Measurements from ENCODE around the gene PIK3IP1.

PIK3IP1 gene

DNA sequence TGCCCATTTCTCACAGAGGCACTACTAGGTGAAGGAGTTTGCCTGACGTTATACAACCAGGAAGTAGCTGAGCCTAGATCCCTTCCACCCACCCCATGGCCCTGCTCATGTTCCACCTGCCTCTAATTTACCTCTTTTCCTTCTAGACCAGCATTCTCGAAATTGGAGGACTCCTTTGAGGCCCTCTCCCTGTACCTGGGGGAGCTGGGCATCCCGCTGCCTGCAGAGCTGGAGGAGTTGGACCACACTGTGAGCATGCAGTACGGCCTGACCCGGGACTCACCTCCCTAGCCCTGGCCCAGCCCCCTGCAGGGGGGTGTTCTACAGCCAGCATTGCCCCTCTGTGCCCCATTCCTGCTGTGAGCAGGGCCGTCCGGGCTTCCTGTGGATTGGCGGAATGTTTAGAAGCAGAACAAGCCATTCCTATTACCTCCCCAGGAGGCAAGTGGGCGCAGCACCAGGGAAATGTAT, 14.1 kb downstream of the PIK3IP1 start:
- no peak for FAIRE-seq

DNA sequence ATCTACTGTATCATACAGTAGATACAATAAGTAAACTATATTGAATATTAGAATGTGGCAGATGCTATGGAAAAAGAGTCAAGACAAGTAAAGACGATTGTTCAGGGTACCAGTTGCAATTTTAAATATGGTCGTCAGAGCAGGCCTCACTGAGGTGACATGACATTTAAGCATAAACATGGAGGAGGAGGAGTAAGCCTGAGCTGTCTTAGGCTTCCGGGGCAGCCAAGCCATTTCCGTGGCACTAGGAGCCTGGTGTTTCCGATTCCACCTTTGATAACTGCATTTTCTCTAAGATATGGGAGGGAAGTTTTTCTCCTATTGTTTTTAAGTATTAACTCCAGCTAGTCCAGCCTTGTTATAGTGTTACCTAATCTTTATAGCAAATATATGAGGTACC, 14.5 kb downstream of the PIK3IP1 start:
- no peak for FAIRE-seq

DNA sequence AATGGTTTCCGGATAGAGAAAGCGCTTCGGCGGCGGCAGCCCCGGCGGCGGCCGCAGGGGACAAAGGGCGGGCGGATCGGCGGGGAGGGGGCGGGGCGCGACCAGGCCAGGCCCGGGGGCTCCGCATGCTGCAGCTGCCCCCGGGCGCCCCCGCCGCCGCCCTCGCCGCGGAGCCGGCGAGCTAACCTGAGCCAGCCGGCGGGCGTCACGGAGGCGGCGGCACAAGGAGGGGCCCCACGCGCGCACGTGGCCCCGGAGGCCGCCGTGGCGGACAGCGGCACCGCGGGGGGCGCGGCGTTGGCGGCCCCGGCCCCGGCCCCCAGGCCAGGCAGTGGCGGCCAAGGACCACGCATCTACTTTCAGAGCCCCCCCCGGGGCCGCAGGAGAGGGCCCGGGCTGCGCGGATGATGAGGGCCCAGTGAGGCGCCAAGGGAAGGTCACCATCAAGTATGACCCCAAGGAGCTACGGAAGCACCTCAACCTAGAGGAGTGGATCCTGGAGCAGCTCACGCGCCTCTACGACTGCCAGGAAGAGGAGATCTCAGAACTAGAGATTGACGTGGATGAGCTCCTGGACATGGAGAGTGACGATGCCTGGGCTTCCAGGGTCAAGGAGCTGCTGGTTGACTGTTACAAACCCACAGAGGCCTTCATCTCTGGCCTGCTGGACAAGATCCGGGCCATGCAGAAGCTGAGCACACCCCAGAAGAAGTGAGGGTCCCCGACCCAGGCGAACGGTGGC, 15.7 kb downstream of the PIK3IP1 start:
- no peak for FAIRE-seq

DNA sequence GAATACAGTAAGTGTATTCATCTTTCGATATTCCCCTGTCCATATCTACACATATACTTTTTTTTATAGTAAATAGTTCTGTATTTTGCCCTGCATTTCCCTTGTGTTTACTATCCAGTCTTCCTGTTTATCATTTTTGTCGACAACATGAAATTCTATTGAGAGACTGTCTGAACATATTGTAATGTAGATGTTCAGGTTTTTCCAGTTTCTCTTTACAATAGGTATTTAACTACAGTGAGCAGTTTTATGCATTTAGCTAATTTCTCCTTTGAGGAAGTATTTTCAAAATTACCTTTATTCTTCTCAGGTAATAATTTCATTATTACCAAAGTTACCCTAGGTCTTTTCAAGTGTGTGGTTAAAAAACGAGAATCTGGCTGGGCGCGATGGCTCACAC, 16.7 kb downstream of the PIK3IP1 start:
- FAIRE-seq, result no peak

DNA sequence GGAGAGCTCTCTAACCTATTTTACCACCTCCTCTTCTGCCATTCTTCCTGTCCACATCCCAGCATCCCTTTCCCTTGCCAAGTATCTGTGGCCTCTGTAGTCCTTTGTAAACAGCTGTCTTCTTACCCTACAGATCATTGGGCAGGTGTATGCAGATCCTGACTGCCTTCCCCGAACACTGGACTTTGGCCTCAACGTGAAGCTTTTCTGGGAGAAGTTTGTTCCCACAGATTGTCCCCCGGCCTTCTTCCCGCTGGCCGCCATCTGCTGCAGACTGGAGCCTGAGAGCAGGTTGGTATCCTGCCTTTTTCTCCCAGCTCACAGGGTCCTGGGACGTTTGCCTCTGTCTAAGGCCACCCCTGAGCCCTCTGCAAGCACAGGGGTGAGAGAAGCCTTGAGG, 17.3 kb downstream of the PIK3IP1 start:
- no peak for FAIRE-seq

DNA sequence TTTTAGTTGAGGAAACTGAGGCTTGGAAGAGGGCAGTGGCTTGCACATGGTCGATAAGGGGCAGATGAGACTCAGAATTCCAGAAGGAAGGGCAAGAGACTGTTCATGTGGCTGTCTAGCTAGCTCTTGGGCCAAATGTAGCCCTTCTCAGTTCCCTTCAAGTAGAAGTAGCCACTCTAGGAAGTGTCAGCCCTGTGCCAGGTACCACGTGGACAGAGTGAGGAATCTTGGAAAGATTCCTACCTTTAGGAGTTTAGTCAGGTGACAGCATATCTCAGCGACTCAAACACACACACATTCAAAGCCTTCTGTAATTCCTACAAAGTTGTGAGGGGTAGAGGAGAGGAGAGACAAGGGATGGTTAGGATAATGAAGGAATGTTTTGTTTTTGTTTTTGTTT, 18.3 kb downstream of the PIK3IP1 start:
- no peak for FAIRE-seq

DNA sequence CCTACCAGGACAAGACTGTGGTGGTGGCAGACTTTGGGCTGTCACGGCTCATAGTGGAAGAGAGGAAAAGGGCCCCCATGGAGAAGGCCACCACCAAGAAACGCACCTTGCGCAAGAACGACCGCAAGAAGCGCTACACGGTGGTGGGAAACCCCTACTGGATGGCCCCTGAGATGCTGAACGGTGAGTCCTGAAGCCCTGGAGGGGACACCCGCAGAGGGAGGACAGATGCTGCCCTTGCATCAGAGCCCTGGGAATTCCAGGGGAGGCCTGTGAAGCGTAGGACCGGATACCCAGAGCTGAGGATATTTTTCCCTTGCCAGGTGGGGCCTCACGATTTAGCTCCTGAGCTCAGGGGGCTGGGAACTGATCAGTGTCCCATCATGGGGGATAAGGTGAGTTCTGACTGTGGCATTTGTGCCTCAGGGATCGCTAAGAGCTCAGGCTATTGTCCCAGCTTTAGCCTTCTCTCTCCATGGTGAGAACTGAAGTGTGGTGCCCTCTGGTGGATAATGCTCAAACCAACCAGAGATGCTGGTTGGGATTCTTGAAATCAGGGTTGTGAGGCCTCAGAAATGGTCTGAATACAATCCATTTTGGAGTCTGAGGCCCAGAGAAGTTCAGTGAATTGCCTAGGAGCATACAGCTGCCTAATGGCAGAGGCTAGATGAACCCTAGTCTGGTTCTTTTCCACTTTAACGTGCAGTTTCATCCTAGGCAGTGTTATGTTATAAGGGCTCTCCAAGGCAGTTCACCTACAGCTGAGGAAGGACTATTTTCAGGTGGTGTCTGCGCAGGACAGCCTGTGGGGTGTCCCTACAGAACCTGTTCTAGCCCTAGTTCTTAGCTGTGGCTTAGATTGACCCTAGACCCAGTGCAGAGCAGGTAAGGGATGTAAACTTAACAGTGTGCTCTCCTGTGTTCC, 19.5 kb downstream of the PIK3IP1 start:
- no peak for FAIRE-seq

DNA sequence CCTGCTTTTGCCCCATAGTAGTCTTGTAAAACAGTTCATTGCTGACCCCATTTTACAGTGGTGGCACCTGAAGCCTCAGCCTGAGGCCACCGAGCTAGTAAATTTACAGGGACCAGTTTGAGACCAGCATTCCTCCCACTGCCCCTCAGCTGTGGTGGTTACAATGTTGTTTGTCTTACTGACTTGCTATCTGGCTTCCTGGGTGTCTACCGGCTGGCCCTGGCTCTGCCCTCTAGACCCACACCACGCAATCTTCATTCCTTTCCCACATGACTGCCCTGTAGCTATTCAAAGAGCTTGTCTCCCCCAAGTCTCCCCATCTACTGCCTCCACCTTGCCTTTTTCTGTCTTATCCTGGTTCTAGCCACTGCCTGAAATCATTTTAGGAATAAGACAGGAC, 20.8 kb downstream of the PIK3IP1 start:
- no peak for FAIRE-seq

DNA sequence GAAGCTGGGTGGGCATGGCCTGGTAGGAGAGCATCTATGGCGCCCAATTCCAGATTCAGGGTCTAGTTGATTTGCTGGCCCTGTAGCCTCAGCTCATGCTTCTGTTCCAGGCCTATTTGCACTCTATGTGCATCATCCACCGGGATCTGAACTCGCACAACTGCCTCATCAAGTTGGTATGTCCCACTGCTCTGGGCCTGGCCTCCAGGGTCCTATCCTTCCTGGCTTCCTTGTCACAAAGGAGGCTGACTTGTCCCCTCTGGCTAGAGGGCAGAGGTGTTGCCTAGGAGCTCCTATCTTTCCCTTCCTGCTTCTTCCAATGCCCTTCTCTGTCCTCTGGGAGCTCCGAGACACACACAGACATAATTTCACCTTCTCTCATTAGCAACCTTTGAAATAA, 21.3 kb downstream of the PIK3IP1 start:
- FAIRE-seq, result no peak

DNA sequence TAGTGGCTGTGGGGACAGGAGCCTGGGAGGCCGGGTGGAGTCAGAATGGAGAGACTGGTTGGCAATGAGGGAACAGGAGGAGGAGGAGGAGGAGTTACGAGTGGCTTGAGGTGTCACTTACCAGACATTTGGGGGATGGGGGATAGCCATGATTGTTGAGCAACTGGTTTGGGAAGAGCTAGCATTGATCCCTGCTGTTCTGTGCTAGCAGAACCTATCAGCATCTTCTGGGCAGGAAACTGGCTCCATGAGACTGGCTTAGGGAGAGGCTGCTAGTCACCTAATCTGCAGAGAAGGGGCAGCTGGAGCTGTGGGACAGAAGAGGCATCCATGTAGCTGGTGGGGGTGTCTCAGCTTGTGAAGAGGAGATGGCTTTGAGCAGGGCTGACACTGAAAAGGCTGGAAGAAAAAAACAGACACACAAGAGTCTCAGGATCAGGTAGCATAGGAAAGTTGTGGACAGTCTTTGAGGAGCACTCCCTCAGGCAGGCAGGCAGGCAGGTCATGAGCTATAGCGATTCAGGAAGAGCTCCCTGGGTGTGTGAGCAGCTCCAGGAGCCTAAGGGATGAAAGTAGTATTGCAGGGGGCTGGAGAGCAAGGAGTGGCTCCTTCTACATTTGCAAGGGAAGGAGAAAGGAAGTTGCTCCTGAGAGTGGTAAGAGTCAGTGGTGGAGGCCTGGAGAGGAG, 22.3 kb downstream of the PIK3IP1 start:
- FAIRE-seq, result no peak

DNA sequence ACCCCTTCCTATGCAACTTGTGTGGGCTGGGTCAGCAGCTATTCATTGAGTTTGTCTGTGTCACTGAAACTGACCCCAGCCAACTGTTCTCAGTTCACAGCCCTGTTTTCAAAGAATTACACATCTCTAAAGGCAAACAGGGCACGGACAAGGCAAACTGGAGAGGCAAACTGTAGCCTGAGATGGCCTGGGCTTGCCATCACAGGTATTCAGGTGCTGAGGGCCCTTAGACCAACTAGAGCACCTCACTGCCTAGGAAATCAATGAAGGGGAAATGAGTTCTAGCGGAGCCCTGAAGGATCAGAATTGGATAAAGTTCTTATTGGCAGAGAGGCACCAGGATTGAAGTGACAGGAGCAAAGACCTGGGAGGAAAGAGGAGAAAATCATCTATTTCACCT, 24.0 kb downstream of the PIK3IP1 start:
- no peak for FAIRE-seq

DNA sequence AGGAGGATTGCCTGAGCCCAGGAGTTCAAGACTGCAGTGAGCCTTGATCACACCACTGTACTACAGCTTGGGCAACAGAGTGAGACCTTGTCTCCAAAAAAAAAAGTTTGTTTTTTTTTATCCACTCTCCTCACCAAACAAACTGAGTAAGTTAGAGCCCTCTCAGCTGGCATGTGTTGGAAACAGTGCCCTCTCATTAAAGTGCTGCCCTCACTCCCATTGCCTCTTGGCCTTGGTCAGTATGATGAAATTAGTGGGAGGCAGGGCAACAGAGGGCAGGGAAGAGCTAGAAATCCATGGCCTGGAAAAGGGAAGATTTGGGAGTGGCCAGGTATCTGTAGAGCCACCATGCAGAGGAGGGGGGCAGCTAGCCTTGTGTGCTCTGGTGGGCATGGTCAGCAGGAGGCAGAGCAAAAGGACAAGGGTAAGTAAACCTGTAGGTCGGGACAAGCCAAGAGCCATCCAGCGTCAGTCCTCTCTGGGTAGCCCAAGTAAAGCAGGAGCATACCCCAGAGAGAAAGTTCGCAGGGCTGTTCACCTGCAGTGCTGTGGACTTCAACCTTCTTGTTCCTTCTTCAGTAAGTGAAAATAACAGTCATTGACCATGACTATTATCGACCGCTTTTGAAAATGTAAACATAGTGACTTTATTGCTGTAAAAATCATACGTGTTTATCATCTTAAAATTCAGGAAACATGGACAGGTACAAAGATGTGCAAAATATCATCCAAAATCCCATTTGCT, 28.2 kb downstream of the PIK3IP1 start:
- no peak for FAIRE-seq

DNA sequence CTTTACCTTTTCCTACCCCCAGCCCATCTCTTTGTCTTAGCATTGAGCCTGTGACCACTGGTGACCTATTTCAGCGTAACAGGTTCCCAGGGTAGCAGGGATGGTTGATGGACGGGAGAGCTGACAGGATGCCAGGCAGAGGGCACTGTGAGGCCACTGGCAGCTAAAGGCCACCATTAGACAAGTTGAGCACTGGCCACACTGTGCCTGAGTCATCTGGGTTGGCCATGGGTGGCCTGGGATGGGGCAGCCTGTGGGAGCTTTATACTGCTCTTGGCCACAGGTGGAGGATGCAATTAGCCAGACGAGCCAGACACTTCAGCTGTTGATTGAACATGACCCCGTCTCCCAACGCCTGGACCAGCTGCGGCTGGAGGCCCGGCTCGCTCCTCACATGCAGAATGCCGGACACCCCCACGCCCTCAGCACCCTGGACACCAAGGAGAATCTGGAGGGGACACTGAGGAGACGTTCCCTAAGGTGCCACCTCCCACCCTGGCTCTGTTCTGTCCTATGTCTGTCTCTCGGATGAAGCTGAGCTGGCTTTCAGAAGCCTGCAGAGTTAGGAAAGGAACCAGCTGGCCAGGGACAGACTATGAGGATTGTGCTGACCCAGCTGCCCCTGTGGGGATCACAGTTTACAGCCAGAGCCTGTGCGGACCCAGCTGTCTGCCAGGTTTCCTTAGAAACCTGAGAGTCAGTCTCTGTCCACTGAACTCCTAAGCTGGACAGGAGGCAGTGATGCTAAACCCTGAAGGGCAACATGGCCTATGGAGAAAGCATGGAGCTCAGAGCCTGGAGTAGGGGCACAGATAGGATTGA, 29.8 kb downstream of the PIK3IP1 start:
- FAIRE-seq, result no peak

DNA sequence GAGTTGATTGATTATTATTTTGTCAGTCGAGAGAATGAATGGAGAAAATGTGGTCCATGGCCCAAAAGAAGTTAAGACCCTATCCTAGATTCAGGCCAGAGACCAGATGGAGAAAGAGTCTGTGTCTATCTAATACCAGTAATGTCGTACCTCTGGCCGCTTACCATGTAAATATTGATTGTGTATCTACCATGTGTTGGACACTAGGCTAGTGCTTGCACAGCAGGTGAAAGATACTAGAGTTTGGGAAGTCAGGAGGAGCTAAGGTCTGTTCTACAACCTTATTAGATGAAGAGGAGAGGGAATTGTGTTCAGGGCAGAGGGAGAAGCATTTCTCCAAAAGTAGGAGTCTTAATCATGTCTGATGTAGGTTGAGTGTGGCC, 31.8 kb downstream of the PIK3IP1 start:
- no peak for FAIRE-seq

DNA sequence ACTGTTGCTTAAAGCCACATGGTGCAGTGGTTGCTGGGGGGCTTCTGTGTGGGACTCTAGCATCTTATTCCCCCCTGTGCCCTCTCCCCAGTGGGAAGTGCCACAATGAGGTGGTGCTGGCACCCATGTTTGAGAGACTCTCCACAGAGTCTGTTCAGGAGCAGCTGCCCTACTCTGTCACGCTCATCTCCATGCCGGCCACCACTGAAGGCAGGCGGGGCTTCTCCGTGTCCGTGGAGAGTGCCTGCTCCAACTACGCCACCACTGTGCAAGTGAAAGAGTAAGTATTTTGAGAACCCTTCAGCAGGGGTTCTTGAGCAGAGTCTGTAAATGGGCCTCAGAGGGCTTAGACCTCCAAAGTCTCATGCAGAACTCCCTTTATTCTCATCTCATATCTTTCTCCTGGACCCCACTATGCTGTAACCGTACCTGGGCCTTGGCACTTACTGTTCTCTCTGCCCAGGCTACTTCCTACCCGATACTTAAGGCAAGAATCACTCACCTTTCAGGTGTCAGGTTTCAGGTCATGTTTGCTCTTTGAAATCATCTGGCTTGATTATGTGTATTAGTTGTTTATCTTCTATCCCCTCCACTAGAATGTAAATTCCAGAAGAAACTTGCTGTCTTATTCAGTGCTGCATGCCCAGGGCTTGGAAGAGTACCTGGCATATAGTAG, 32.4 kb downstream of the PIK3IP1 start:
- FAIRE-seq, result no peak

DNA sequence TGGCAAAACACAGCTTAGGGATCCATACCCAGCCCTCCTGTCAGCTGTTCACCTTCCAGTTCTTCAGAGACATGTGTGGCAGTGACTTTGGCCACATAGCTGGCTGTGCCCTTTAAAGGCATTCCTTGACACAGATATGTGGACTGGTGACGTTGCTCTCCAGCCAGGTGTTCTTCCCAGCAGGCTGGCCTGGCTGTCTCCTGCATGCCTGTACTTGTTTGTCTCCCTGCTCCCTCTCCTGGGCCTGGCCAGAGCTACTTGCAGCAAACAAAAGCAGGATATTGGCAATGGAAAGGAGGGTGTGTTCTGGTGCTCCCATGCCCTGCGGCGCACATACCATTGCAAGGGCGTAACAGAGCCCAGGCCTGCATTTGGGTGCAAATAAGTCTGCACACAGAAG, 38.3 kb downstream of the PIK3IP1 start:
- no peak for FAIRE-seq

DNA sequence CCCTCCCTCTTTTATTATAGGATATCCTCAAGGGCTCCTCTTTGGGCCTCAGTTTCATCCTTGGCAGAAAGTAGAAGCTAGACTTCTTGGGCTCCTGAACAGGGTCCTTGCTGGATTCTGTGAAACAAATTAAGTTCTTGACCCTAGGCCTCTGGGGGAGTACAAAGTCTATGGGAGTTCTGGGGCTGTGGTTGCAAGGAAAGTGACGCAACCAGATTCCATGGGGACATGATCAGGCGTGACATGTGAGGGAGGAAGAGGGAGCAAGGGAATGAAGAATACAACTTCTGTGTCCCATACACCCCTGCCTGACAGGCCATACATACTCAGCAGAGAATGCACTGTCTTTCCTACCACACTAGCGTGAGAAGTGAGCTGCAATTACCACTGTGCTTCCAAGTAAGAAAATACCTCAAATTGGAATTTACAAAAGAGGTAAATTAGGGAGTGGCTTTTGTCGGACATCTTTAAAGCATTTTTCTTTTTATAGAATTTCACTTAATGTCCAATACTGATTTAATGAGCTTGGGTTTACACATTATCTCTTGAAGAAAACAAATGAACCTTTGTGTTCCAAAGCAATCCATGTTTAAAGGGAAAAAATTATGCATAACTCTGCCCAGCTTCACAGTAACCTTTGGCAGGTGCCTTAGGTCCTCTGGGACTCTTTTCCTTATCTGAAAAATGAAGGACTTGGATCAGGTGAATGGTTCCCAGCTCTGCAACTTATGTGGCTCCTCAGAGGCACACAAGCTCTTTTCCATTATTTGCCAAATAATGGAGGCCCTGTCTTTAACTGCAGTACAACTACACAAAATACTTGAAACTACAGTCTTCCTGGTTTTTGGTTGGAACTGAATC, 41.3 kb downstream of the PIK3IP1 start:
- FAIRE-seq, result no peak

DNA sequence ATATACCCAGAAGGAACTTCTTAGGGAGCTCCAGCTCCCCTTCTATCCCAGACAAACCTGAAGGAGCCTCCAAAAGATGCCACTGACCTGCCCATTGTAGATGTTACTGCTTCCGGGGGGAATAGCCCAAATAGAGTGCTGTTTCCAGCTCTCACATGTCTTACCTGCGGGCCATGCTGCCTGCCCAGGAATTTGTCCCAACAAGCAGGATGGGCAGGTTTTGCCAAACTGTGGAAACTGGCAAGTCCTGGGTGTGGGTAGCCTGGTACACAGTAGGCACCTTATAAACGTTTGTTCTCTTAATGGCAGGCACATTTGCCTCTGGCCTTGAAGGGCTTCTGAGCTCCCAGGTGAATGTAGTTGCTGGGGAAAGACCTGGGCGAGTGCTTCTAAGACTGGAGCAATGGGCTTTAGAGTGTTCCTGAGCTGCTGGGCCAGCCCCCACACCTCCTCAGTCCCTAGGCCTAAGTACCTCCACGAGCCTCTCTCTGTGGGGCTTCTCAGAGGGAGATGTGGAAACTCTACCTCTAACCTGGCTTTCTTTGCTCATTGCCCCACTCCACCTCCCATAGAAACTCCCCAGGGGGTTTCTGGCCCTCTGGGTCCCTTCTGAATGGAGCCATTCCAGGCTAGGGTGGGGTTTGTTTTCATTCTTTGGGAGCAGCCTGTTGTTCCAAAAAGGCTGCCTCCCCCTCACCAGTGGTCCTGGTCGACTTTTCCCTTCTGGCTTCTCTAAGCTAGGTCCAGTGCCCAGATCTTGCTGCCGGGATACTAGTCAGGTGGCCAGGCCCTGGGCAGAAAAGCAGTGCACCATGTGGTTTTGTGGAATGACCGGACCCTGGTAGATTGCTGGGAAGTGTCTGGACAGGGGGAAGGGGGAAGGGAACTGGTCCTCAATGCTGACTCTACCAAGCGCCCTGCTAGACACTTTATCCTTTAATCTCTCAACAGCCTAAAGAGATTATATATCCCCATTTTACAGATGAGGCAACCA, 43.0 kb downstream of the PIK3IP1 start:
- no peak for FAIRE-seq

DNA sequence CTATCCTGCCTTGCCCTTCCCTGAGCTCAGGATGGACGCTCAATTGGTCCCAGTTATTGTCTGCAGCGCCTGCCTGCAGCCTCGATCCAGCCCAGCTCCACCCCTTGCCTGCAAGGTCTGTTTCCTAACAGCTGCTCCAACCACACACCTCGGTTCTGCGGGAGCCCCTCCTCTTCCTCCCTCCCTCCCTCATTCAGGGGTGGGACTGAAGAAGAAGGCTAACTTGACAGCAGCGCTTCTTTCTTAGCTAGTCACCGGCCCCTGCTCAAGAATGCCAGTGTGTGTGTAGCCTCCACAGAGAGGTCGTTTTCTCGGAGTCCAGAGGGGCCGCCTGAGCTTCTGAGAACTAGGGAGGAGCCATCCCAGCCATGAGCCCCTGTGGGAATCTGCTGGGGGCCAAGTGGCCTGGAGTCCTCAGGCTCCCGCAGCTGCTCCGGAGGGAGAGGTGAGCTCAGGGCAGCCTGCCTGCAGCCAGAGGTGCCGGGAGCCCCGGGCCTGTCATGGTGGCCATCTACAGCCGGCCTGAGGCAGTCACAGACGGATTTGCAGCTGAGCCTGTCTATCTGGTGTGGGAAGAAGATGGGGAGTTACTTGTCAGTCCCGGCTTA, 44.0 kb downstream of the PIK3IP1 start:
- no peak for FAIRE-seq

Measured in A204.1 (cell line).